Natural killer cell treated with Interleukin-12 subunit alpha and Interleukin-12 subunit beta and Interleukin-15 and Interleukin-18, amount 100 ng/mL, for 72 hours (primary cell): ENCODE measurements around the gene ITSN2. TPM values are rescaled to one million over a fixed set of nuclear protein-coding genes. Genes with fewer than 3 reads are reported as not detected.
"Not testable (repeated sequence)": the region's sequence is repeated elsewhere in the genome, so short reads cannot be mapped to it uniquely, and the experiment has no call there.

Experiments used
- ATAC-seq, 2 donors: fragments of 150-1000 bp; cut with Tn5 transposase in 1 of 2; sonication (Bioruptor Pico), chemical (Tn5 transposase) in 1 of 2; 2 replicates each; pipeline ENCODE4 v1.10.0; 2021
- DNase-seq: peaks from one replicate; pipeline ENCODE4 v3.0.0; 2022; ENCODE audit warnings: low spot score
- H3K27ac Mint-ChIP-seq, 2 donors: 1 replicate in 1 of 2; 2 replicates in 1 of 2; pipeline ENCODE4 v1.8.0; 2022; ENCODE audit warnings: mixed read lengths in 2 of 2, mild to moderate bottlenecking in 1 of 2, moderate library complexity in 1 of 2
- H3K27me3 Mint-ChIP-seq, 2 donors: 1 replicate in 1 of 2; 2 replicates in 1 of 2; pipeline ENCODE4 v1.8.0; 2022; ENCODE audit warnings: mixed read lengths in 2 of 2
- H3K36me3 Mint-ChIP-seq: one replicate; pipeline ENCODE4 v1.8.0; 2022; ENCODE audit warnings: mixed read lengths
- H3K4me1 Mint-ChIP-seq, 2 donors: 1 replicate in 1 of 2; 2 replicates in 1 of 2; pipeline ENCODE4 v1.8.0; 2022; ENCODE audit warnings: low read depth in 2 of 2, mixed read lengths in 2 of 2, mild to moderate bottlenecking in 1 of 2
- H3K4me3 Mint-ChIP-seq: one replicate; pipeline ENCODE4 v1.8.0; 2022; ENCODE audit warnings: mixed read lengths
- H3K9me3 Mint-ChIP-seq: 2 replicates; pipeline ENCODE4 v1.8.0; 2022; ENCODE audit warnings: mixed read lengths
- total RNA-seq, 2 donors: library from RNA; stranded (reverse); gene quantifications; one replicate each; pipeline ENCODE4 v1.2.3, GENCODE V29; 2022

The ITSN2 gene
- total RNA-seq, result 10 to 100 TPM; 71.5 to 80.7 TPM

DNA sequence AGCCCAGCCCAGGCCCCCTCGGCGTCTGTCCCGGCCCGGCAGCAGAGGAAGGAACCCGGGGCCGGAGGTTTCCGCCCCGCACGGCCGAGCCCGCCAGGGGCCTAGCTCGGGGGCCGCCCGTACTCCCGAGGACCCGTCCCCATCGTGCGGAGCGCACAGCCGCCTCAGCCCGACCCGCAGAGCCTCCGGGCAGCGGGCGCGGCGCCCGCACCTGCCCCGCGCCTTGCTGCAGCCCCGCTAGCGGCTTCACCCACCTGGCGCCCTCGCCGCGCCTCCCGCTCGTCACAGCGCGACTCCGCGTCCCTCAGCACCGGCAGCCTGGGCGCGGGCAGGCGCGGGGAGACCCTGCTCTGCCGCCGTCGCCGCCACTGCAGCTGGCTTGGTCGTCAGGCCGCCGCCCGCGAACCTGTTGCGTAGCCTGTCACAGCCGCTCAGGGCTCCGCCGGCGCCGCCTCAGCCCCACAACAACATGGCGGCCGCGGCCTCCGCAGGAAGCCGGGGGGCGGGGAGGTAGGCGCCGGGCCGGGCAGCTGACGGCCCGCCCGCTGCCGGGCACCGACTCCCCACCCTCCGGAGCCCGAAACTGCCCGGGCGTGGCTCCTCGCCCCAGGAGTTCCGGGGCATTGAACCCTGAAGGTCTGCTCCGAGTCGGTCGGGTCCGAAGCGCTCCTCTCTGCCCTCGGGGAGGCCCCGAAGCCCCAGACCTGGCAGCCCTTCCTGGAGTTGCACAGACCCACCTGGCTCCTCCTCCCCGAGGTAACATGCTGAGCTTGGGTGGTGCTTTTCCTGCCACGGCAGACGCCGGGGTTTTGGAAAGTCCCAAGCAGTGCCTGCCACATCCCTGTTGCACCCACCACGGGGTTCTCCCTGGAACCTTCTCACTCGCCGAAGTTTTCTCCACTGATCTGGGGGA, at the start of gene ITSN2:
TSS of gene ITSN2 (minus strand) at position 487 of the 913 bp plus-strand sequence. CDS start 32,454 bp downstream, outside the sequence.
- Mint-ChIP-seq H3K27ac (peak within 1 kb of the TSS; percentile 87 to 95), H3K9me3 (no peaks in the 10 kb centered on the region), H3K4me1 (peaks cover 15 to 25% of the 10 kb centered on the region in 2 donors), H3K27me3 (no peaks in the 10 kb centered on the region), H3K4me3 (peak within 1 kb of the TSS; percentile 88), H3K36me3 (no peaks in the 10 kb centered on the region)
- ATAC-seq, result peak; percentile 97
- peak; percentile 91 for DNase-seq

DNA sequence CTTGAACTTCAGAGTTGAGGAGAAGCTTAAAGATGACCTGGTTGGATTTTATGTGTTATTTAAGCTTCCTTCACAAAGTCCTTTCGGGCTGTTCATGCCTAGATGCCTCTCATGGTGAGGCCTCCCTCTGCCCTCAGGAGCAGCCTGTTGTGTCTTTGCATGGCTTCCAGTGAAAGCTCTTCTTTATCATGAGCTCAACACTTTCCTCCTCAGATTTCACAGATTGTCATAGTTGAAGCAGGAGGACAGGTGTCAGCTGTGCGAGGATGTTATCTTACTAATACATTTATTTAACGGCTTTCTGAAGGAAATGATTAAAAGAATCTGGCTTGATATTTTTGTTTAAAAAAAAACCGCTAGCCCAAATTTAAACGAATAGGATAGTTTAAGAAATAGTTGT, 48.8 kb upstream of the ITSN2 start:
- H3K4me1 Mint-ChIP-seq, result peaks cover 0 to 5% of the 10 kb centered on the region in 2 donors

DNA sequence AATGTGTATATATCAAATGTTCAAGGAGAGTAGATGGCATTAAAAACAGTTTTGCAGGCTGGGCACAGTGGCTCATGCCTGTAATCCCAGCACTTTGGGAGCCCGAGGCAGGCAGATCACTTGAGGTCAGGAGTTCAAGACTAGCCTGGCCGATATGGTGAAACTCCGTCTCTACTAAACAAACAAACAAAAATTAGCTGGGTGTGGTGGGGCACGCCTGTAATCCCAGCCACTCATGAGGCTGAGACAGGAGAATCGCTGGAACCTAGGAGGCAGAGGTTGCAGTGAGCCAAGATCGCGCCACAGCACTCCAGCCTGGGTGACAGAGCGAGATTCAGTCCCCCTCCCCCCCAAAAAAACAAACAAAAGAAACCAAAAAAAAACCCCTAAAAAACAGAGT, 48.4 kb upstream of the ITSN2 start:
- H3K27me3 Mint-ChIP-seq, result peaks cover 8 to 11% of the 10 kb centered on the region in 2 donors
- H3K4me1 Mint-ChIP-seq, H3K4me3 Mint-ChIP-seq, H3K27ac Mint-ChIP-seq, H3K36me3 Mint-ChIP-seq, H3K9me3 Mint-ChIP-seq, ATAC-seq, DNase-seq: not testable (repeated sequence)

More for the DNA sequence above, 48.8 kb upstream of the ITSN2 start:
- Mint-ChIP-seq H3K9me3 (no peaks in the 10 kb centered on the region), H3K27ac (no peak overlapping the region), H3K27me3 (peaks cover 6 to 7% of the 10 kb centered on the region in 2 donors), H3K36me3 (no peaks in the 10 kb centered on the region), H3K4me3 (no peak overlapping the region)
- DNase-seq (no peak), ATAC-seq (no peak)

DNA sequence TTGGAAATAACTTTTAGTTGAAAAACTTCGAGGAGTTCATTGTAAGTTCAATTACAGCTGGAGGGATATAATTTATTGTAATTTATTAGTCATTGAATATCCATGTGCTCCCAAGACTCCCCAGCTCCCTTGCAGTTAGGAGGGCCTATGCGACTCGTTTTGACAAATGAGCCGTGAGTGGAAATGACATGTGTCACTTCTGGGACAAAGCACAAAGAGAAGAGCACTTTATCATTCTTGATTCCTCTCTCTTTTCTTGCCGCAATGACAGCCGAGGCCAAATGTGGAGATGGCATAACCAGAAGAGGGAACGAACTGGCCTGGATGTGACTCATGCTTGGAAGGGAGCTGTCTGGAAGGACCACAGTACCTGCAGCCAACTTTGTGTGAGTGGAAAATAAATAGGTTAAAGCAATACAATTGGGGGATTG, 44.2 kb upstream of the ITSN2 start:
- H3K4me1 Mint-ChIP-seq, result no peaks in the 10 kb centered on the region
- peaks cover 22 to 26% of the 10 kb centered on the region in 2 donors for H3K27me3 Mint-ChIP-seq
- no peak overlapping the region for H3K4me3 Mint-ChIP-seq
- ATAC-seq, result no peak
- no peaks in the 10 kb centered on the region for H3K36me3 Mint-ChIP-seq
- DNase-seq, result no peak
- no peak overlapping the region for H3K27ac Mint-ChIP-seq
- no peaks in the 10 kb centered on the region for H3K9me3 Mint-ChIP-seq

DNA sequence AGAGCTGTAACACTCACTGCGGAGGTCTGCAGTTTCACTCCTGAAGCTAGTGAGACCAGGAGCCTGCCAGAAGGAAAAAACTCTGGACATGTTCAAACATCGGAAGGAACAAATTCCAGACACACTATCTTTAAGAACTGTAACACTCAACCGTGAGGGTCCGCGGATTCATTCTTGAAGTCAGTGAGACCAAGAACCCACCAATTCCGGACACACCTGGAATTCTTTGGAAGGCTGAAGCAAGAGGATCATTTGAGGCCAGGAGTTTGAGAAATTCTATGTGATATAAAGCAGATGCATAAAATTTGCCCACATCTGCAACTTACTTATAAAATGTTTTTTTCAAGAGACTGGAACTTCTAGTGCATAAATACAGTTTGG, 43.5 kb upstream of the ITSN2 start:
- Mint-ChIP-seq H3K27ac (no peak overlapping the region), H3K27me3 (peaks cover 22 to 26% of the 10 kb centered on the region in 2 donors), H3K4me1 (no peaks in the 10 kb centered on the region), H3K4me3 (no peak overlapping the region), H3K36me3 (no peaks in the 10 kb centered on the region), H3K9me3 (no peaks in the 10 kb centered on the region)
- DNase-seq (no peak), ATAC-seq (no peak)

DNA sequence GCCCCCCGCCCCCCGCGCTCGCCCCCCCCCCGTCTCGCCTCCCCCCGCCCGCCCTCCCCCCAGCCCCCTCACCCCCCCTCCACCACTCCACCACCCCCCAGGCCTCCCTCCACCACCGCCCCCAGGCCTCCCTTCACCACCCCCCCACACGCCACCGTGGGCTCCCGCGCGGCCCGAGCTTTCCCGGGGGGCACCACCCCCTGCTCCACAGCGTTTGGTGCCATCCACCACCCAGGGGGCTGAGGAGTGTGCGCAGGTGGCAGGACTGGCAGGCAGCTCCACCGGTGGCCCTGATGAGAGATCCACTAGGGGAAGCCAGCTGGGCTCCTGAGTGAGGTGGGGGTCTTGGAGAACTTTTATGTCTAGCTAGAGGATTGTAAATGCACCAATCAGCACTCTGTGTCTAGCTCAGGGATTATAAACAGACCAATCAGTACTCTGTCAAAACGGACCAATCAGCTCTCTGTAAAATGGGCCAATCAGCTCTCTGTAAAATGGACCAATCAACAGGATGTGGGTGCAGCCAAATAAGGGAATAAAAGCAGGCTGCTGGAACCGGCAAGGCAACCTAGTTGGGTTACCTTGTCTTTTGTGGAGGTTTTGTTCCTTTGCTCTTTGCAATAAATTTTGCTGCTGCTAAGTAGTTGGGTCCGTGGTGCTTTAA, 43.0 kb upstream of the ITSN2 start:
- Mint-ChIP-seq H3K4me3 (no peak overlapping the region), H3K36me3 (no peaks in the 10 kb centered on the region), H3K4me1 (no peaks in the 10 kb centered on the region)

DNA sequence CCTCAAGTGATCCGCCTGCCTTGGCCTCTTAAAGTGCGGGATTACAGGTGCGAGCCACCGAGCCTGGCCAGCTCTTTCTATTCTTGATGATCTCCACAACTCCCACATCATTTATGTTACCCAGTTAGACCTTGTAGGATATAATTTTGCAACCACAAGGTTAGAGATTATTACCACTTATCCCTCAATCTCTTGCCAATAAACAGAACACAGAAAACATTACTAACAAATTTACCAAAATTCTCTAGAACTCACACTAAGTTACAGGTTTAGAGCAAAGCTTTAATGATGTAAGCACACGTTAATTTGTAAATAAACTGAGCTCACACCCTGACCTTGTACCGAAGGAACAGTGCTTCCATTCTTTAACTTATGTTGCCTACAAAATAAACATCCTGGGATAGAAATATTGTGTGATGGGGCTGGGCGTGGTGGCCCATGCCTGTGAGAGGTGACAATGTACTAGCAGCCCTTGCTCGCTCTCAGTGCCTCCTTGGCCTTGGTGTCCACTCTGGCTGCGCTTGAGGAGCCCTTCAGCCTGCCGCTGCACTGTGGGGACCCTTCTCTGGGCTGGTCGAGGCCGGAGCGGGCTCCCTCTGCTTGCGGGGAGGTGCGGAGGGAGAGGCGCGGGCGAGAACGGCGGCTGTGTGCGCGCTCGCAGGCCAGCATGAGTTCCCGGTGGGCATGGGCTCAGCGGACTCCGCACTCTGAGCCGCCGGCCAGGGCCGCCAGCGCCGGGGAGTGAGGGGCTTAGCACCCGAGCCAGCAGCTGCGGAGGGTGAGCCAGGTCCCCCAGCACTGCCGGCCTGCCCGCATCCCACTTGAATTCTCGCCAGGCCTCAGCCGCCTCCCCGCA, 42.1 kb upstream of the ITSN2 start:
- H3K27ac Mint-ChIP-seq, result no peak overlapping the region
- no peaks in the 10 kb centered on the region for H3K36me3 Mint-ChIP-seq
- H3K9me3 Mint-ChIP-seq, result no peaks in the 10 kb centered on the region
- peaks cover 20 to 23% of the 10 kb centered on the region in 2 donors for H3K27me3 Mint-ChIP-seq
- no peaks in the 10 kb centered on the region for H3K4me1 Mint-ChIP-seq
- no peak for DNase-seq
- ATAC-seq, result no peak
- no peak overlapping the region for H3K4me3 Mint-ChIP-seq

More for the DNA sequence above, 43.0 kb upstream of the ITSN2 start:
- Mint-ChIP-seq H3K9me3 (no peaks in the 10 kb centered on the region), H3K27ac (no peak overlapping the region), H3K27me3 (peaks cover 22 to 26% of the 10 kb centered on the region in 2 donors)
- DNase-seq (no peak), ATAC-seq (no peak)

DNA sequence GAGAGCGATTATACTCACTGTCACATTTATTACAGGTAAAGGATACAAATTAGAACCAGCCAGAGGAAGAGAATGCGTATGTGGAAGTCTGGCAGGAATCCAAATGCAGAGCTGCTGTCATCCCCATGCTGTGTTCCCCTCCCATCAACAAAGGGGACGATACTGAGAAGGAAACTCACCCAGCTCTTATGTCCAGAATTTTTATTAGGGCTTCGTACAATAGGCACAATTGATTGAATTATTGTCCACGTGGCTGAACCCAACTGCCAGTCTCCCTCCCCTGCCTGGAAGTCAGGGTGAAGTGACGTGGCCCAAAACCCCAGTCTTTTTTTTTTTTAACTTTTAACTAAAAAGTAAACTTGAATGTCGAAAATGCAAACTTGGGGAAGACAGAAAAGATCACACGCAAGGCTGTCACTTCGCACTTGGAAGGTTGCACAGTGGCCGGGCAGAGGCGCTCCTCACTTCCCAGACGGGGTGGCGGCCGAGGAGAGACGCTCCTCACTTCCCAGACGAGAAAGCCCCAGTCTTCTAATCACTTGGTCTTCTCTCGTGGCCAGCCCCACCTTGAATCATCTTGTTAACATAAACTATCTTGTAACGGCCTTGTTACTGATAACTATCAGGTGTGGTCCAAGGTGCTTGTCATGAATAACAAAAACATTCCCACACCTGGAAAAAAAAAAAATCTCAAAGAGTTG, 40.0 kb upstream of the ITSN2 start:
- no peak overlapping the region for H3K27ac Mint-ChIP-seq
- ATAC-seq (no peak), DNase-seq (no peak)
- H3K9me3 Mint-ChIP-seq, result no peaks in the 10 kb centered on the region
- peaks cover 18 to 20% of the 10 kb centered on the region in 2 donors for H3K27me3 Mint-ChIP-seq
- H3K4me3 Mint-ChIP-seq, result no peak overlapping the region
- no peaks in the 10 kb centered on the region for H3K4me1 Mint-ChIP-seq
- H3K36me3 Mint-ChIP-seq, result no peaks in the 10 kb centered on the region

DNA sequence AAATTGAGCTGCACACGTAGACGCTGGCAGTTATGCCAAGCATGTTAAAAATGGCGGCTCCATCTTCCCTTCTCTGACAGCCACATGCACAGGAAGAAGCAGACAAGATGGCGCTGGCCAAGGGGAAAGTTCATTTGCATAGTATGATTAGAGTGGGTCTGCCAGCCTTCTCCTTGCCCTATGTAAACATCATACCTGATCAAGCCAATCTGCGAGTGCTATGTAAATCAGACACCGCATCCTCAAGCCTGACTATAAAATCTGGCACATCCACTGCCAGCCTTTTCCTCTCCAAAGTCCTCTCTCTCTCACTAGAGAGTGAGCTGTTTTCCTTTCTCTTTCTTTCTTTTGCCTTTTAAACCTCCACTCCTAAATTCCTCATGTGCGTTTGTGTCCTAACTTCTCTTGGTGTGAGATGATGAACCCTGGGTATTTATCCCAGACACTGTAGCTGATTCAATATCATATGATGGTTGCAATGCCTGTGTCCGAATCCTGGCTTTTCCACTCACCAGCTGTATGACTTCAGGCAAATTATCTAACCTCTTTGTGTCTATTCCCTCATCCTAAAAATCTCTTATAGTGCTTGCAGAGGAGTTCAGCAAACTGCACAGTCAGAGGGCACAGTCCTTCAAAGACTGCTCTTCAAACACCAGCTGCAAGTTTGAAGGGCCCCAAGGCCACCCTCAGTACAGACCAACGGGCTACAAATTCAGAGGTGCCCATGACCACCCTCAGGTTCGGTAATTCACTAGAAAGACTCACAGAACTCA, 39.3 kb upstream of the ITSN2 start:
- DNase-seq, result no peak
- no peak for ATAC-seq
- no peak overlapping the region for H3K27ac Mint-ChIP-seq
- H3K27me3 Mint-ChIP-seq, result peaks cover 18 to 24% of the 10 kb centered on the region in 2 donors
- H3K9me3 Mint-ChIP-seq, result no peaks in the 10 kb centered on the region
- no peak overlapping the region for H3K4me3 Mint-ChIP-seq
- no peaks in the 10 kb centered on the region for H3K4me1 Mint-ChIP-seq
- H3K36me3 Mint-ChIP-seq, result no peaks in the 10 kb centered on the region

DNA sequence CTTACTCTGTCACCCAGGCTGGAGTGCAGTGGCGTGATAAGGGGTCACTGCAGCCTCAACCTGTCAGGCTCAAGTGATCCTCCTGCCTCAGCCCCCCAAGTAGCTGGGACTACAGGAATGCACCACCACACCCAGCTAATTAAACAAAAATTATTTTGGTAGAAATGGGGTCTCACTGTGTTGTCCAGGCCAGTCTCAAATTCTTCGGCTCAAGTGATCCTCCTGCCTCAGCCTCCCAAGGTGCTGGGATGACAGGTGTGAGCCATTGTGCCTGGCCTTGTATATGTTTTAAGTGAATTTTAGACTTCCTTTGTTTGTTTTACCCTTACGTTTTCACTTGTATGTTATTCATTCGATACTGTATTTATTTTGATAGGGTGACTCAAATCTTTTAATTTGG, 34.7 kb upstream of the ITSN2 start:
- Mint-ChIP-seq H3K4me3 (no peak overlapping the region), H3K27ac (no peak overlapping the region), H3K36me3 (no peaks in the 10 kb centered on the region), H3K4me1 (no peaks in the 10 kb centered on the region), H3K9me3 (no peaks in the 10 kb centered on the region), H3K27me3 (peaks cover 5 to 6% of the 10 kb centered on the region in 2 donors)
- DNase-seq (no peak), ATAC-seq (no peak)

DNA sequence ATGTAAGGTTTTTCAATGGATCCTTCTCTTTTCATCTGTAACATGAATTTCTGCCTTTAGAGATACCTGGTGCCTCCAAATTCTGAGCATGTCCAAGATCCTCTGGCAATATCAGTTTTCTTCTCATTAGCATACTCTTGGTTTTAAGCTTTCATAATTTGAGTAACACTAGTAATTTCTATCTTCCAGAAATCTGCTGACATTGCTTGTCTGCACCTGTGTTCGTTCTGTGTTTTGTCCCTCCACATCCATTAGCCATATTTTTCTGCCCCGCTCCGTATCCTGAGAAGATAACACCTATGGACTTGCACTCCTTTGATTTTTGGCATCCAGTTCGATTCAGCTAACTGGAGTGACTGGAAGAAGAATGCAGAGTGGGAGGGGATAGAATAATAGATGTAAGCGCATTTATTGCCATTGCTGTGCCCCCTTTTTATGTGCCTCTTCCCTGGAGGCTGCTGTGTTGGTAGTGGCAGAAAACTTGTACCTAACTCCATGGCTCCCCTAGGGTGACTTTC, 32.3 kb upstream of the ITSN2 start:
- Mint-ChIP-seq H3K9me3 (no peaks in the 10 kb centered on the region), H3K27ac (no peak overlapping the region), H3K4me1 (no peaks in the 10 kb centered on the region), H3K4me3 (no peak overlapping the region), H3K27me3 (peaks cover 0 to 6% of the 10 kb centered on the region in 2 donors), H3K36me3 (no peaks in the 10 kb centered on the region)
- ATAC-seq (no peak), DNase-seq (no peak)

DNA sequence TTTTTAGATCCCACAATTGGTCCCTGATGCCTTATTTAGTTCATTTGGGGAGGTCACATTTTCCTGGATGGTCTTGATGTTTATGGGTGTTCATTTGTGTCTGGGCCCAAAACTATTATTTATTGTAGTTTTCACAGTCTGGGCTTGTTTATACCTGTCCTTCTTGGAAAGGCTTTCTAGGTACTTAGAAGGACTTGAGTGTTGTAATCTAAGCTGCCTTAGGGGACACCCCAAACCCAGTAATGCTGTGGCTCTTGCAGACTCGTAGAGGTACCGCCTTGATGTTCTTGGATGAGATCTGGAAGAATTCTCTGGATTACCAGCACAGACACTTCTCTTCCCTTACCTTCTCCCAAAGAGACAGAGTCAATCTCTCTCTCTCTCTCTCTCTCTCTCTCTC, 25.0 kb upstream of the ITSN2 start:
- ATAC-seq (no peak), DNase-seq (no peak)
- Mint-ChIP-seq H3K27ac (no peak overlapping the region), H3K9me3 (no peaks in the 10 kb centered on the region), H3K4me1 (no peaks in the 10 kb centered on the region), H3K27me3 (no peaks in the 10 kb centered on the region), H3K36me3 (no peaks in the 10 kb centered on the region), H3K4me3 (no peak overlapping the region)
